ENCODE measurements around the gene PKN2.

DNA sequence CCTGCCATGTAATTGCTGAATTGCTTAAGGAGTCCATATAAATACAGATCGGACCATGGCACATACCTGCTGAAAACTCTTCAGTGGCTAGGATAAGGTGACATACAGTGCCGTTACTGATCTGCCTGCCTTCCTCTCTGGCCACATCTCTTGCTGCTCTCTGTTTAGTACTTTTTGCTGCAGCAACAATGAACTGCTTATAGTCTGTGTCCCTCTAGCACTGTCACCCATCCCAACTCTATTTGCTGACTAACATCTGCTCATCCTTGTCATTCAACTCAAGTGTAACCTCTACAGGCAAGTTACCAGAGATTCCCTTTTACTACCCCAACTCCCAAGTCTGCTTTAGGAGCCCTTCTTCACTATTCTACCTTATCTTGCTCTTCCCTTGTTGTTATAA, 141.6 kb downstream of the PKN2 start:
- TF ChIP-seq POLR2A (IDR thresholded peaks at IDR 0.05; ENCODE audit: extremely low read depth, insufficient read length) (no peak), MYC (IDR thresholded peaks at IDR 0.05; ENCODE audit: low read depth, low read length) (no peak)
- TF ChIP-seq, protein P1, sequence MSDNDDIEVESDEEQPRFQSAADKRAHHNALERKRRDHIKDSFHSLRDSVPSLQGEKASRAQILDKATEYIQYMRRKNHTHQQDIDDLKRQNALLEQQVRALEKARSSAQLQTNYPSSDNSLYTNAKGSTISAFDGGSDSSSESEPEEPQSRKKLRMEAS (IDR thresholded peaks at IDR 0.05; ENCODE audit: low read depth, low read length) = no peak
- TF ChIP-seq, protein P2, sequence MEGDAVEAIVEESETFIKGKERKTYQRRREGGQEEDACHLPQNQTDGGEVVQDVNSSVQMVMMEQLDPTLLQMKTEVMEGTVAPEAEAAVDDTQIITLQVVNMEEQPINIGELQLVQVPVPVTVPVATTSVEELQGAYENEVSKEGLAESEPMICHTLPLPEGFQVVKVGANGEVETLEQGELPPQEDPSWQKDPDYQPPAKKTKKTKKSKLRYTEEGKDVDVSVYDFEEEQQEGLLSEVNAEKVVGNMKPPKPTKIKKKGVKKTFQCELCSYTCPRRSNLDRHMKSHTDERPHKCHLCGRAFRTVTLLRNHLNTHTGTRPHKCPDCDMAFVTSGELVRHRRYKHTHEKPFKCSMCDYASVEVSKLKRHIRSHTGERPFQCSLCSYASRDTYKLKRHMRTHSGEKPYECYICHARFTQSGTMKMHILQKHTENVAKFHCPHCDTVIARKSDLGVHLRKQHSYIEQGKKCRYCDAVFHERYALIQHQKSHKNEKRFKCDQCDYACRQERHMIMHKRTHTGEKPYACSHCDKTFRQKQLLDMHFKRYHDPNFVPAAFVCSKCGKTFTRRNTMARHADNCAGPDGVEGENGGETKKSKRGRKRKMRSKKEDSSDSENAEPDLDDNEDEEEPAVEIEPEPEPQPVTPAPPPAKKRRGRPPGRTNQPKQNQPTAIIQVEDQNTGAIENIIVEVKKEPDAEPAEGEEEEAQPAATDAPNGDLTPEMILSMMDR (IDR thresholded peaks at IDR 0.05; ENCODE audit: low read depth, low read length) = no peak
